GM20000 (cell line): ENCODE measurements around the gene GRIN3B.

Source experiments
- DNase-seq: peaks from one replicate; pipeline ENCODE4 v3.0.0; 2012; ENCODE audit warnings: low spot score
- TF ChIP-seq, protein P1 (sequence below): IDR thresholded peaks from 2 replicates; pipeline ENCODE4 v1.5.1; 2012; ENCODE audit warnings: mild to moderate bottlenecking, control low read depth; ENCODE audit errors: extremely low read depth, missing control alignments

GRIN3B gene

DNA sequence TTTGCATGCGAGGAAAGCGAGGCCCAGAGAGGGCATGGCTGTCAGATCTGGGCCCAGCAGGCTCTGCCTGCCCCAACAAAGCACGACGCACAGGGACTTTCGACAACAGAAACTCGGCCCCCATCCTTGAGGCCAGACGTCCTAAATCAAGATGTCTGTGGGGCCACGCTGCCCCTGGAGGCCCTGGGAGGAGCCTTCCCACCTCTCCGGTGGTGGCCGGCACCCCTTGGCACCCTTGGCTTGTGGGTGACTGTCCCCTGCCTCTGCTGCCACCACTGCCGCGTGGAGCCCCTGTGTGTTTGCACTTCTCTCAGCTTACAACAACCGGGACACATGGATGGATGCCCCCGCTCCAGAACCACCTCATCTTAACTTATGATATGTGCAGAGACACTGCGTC is 11.7 kb upstream of the GRIN3B start:
- TF ChIP-seq, protein P1, sequence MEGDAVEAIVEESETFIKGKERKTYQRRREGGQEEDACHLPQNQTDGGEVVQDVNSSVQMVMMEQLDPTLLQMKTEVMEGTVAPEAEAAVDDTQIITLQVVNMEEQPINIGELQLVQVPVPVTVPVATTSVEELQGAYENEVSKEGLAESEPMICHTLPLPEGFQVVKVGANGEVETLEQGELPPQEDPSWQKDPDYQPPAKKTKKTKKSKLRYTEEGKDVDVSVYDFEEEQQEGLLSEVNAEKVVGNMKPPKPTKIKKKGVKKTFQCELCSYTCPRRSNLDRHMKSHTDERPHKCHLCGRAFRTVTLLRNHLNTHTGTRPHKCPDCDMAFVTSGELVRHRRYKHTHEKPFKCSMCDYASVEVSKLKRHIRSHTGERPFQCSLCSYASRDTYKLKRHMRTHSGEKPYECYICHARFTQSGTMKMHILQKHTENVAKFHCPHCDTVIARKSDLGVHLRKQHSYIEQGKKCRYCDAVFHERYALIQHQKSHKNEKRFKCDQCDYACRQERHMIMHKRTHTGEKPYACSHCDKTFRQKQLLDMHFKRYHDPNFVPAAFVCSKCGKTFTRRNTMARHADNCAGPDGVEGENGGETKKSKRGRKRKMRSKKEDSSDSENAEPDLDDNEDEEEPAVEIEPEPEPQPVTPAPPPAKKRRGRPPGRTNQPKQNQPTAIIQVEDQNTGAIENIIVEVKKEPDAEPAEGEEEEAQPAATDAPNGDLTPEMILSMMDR: no peak
- DNase-seq: no peak

DNA sequence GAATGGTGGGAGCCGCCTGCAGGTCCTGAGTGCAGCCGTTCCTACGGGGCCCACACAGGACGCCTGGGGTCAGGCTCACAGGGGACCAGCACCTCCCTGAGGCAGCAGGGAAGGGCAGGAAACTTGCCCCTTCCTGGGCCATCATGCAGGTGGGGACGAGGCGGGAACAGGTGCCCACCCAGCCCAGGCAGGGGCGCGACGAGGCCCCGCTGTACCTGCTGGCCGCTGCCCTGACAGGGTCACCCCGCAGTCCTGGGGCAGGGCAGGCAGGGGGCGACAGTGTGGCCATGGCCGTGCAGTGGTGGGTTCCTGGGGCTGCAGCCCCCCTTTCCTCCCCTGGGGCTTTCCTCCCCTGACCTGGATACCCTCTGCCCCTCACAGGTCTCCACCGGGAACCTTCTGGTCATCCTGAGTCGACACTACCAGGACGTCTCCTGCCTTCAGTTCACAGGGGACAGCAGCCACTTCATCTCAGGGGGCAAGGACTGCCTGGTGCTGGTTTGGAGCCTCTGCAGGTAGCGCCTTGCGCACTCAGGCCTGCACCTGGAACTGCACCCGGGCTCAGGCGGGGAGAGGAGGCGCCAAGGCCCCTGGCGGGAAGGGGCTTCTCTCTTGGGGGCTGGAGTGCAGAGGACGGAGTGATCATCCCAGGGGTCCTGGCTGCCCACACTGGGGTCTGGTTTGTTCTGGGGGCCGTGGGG is 10.7 kb upstream of the GRIN3B start:
- TF ChIP-seq, protein P1: no peak
- no peak for DNase-seq

GRCh38 chr19:990119-990571 is 10.1 kb upstream of the GRIN3B start:
- DNase-seq: no peak
- TF ChIP-seq, protein P1: no peak

DNA sequence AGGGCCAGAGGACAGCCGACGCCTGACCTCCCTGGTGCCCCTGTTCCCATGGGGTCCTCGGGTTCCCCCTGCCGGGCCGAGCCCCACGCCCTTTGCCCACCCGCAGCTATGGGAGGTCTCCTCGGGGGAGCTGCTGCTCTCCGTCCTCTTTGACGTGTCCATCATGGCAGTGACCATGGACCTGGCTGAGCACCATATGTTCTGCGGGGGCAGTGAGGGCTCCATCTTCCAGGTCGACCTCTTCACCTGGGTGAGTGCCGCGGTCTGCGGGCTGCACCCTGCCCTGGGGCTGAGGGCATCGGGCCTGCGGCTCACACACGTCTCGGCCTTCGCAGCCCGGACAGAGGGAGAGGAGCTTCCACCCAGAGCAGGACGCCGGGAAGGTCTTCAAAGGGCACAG is 9.5 kb upstream of the GRIN3B start:
- DNase-seq: no peak
- TF ChIP-seq, protein P1: no peak

- DNase-seq: peak; percentile 78
- TF ChIP-seq, protein P1: no peak
Observed at GRCh38 chr19:991174-991931, 8.9 kb upstream of the GRIN3B start.

DNA sequence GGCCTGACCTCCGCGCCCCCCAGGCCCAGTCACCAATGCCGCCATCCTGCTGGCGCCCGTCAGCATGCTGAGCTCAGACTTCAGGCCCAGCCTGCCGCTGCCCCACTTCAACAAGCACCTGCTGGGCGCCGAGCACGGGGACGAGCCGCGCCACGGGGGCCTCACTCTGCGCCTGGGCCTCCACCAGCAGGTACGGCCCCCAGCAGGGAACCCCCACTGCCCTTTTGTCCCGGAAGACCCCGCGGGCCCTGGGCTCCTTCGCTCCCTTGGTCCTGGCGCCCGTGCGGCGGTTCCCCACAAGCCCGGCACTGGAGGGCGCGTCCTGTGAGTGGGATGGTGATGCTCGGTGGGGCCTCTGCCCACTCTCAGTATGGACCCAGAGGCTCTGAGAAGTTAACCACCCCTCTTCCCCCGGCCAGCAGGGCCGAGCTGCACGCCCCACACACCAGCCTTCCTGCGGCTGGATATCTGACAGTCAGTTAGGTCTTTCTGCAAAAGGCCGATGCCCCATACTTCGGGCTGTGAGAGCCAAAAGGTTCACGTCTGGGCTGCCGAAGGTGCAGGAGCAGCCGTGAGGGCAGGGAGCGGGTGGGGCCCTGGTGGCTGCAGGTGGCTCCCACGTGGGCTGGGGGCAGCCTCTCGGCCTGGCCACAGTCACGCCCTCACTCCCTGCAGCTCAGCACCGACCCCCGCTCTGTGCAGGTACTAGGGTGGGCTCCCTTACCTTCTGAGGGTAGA is 8.1 kb upstream of the GRIN3B start:
- no peak for DNase-seq
- TF ChIP-seq, protein P1: no peak

DNA sequence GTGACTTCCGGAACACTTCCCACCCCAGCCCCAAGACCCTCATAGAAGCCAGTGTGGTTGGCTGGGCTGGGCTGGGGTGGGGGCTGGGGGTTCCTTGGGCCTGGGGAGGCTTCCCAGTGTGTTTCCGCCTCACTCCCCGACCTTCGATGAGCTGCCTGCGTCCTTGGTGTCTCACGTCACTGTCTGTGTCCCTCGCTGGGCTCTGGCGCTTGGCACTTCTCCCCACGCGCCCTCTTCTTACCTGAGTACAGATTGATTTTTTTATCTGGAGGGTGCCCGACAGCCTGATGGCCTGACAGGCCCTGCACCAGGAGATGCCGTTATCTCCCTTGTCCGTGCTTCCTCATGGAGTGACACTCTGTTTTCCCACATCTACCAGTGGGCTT is 7.6 kb upstream of the GRIN3B start:
- DNase-seq: no peak
- TF ChIP-seq, protein P1: no peak
